Neuronal stem cell (in vitro differentiated cells): ENCODE measurements around the gene ALDH1A3.

Experiments
- DNase-seq: peaks from one replicate; pipeline ENCODE4 v3.0.0-alpha.2; 2013; ENCODE audit warnings: low spot score
- H2AFZ ChIP-seq: one replicate; pipeline ENCODE4 v1.6.1; 2013; ENCODE audit warnings: mild to moderate bottlenecking, low read length, inconsistent platforms
- H2AK5ac ChIP-seq: 2 replicates; pipeline ENCODE4 v1.6.1; 2013; ENCODE audit warnings: low read depth, mild to moderate bottlenecking, inconsistent platforms, low read length, moderate library complexity, mixed read lengths
- H2BK120ac ChIP-seq: 2 replicates; pipeline ENCODE4 v1.6.1; 2013; ENCODE audit warnings: low read depth, mild to moderate bottlenecking, inconsistent platforms, low read length, moderate library complexity, mixed read lengths
- H2BK12ac ChIP-seq: one replicate; pipeline ENCODE4 v1.6.1; 2013; ENCODE audit warnings: low read length, inconsistent platforms
- H2BK15ac ChIP-seq: 2 replicates; pipeline ENCODE4 v1.6.1; 2013; ENCODE audit warnings: mild to moderate bottlenecking, low read length, inconsistent platforms, mixed read lengths
- H2BK5ac ChIP-seq: one replicate; pipeline ENCODE4 v1.6.1; 2013; ENCODE audit warnings: inconsistent platforms, mild to moderate bottlenecking, low read length, moderate library complexity
- H3K14ac ChIP-seq: one replicate; pipeline ENCODE4 v1.6.1; 2013; ENCODE audit warnings: low read length, inconsistent platforms
- H3K18ac ChIP-seq: 2 replicates; pipeline ENCODE4 v1.6.1; 2013; ENCODE audit warnings: low read length, inconsistent platforms
- H3K23ac ChIP-seq: 2 replicates; pipeline ENCODE4 v1.6.1; 2013; ENCODE audit warnings: low read depth, mild to moderate bottlenecking, mixed read lengths, low read length, inconsistent platforms; ENCODE audit not compliant: poor library complexity
- H3K27ac ChIP-seq: replicated peaks from 3 replicates; pipeline ENCODE4 v1.5.1; 2013; ENCODE audit warnings: low read length, inconsistent platforms
- H3K27me3 ChIP-seq, 3 experiments: 2 replicates each; pipeline ENCODE4 v1.6.1; 2013; ENCODE audit warnings: low read length in 3 of 3, mild to moderate bottlenecking in 2 of 3, inconsistent platforms in 1 of 3, low read depth in 1 of 3, mixed read lengths in 1 of 3, moderate library complexity in 1 of 3; ENCODE audit not compliant: control insufficient read depth in 3 of 3, insufficient read depth in 3 of 3
- H3K36me3 ChIP-seq, 2 donors: replicated peaks in 1 of 2; 2 replicates each; pipeline ENCODE4 v1.6.1; 2013; ENCODE audit warnings: low read length in 2 of 2; ENCODE audit not compliant: control insufficient read depth in 2 of 2, insufficient read depth in 2 of 2
- H3K4ac ChIP-seq: 2 replicates; pipeline ENCODE4 v1.6.1; 2013; ENCODE audit warnings: inconsistent platforms, mild to moderate bottlenecking, low read length, moderate library complexity
- H3K4me1 ChIP-seq, 2 donors: 1 replicate in 1 of 2; 2 replicates in 1 of 2; pipeline ENCODE4 v1.6.1; 2013; ENCODE audit warnings: low read length in 2 of 2, low read depth in 1 of 2; ENCODE audit not compliant: control insufficient read depth in 2 of 2, insufficient read depth in 1 of 2
- H3K4me2 ChIP-seq: one replicate; pipeline ENCODE4 v1.6.1; 2013; ENCODE audit warnings: mild to moderate bottlenecking, low read length, inconsistent platforms; ENCODE audit not compliant: insufficient read depth, poor library complexity, severe bottlenecking
- H3K4me3 ChIP-seq, 2 donors: 2 replicates each; pipeline ENCODE4 v1.5.1; 2013; ENCODE audit warnings: low read length in 2 of 2, mild to moderate bottlenecking in 2 of 2, inconsistent platforms in 1 of 2, moderate library complexity in 1 of 2
- H3K79me1 ChIP-seq: one replicate; pipeline ENCODE4 v1.6.1; 2013; ENCODE audit warnings: low read depth, mild to moderate bottlenecking, inconsistent platforms, low read length, moderate library complexity
- H3K9ac ChIP-seq: one replicate; pipeline ENCODE4 v1.6.1; 2013; ENCODE audit warnings: mild to moderate bottlenecking, low read depth, low read length, inconsistent platforms; ENCODE audit not compliant: poor library complexity
- H3K9me3 ChIP-seq, 2 donors: replicated peaks in 1 of 2; 2 replicates each; pipeline versions ENCODE3 to v1.6.1; 2013; ENCODE audit warnings: low read length in 2 of 2, mild to moderate bottlenecking in 2 of 2, inconsistent platforms in 1 of 2, low read depth in 1 of 2, mixed read lengths in 1 of 2, moderate library complexity in 1 of 2; ENCODE audit not compliant: control insufficient read depth in 2 of 2, insufficient read depth in 1 of 2
- H4K8ac ChIP-seq: one replicate; pipeline ENCODE4 v1.6.1; 2013; ENCODE audit warnings: low read depth, mild to moderate bottlenecking, inconsistent platforms, low read length, moderate library complexity
- H4K91ac ChIP-seq: one replicate; pipeline ENCODE4 v1.6.1; 2013; ENCODE audit warnings: low read length, low read depth, mild to moderate bottlenecking, inconsistent platforms; ENCODE audit not compliant: poor library complexity
- whole genome bisulfite sequencing, 2 donors: extraction: QIAGEN DNeasy Blood & Tissue Kit; methylation state at CpG; one replicate each; pipeline ENCODE4 v1.1.7; 2013; ENCODE audit warnings: missing lambda C conversion rate in 2 of 2, mixed read lengths in 1 of 2; ENCODE audit not compliant: insufficient read length in 2 of 2, insufficient replicate concordance in 1 of 2; ENCODE audit errors: extremely low coverage in 2 of 2; 5-methylcytosine and 5-hydroxymethylcytosine counted together

The ALDH1A3 gene

GRCh38 chr15:100890850-100891249 lies 11.2 kb downstream of the ALDH1A3 start:
- H3K36me3 ChIP-seq: no peaks in the 10 kb centered on the region
- H3K9ac ChIP-seq: no peak overlapping the region
- no peak for DNase-seq
- peak overlapping the region; percentile 14 for H3K14ac ChIP-seq
- no peak overlapping the region for H3K27ac ChIP-seq
- peak overlapping the region; percentile 51 for H2BK15ac ChIP-seq
- WGBS, 2 donors: no CpG with 5 or more reads among the region's 6 CpGs
- no peak overlapping the region for H2BK120ac ChIP-seq
- no peak overlapping the region for H2AFZ ChIP-seq
- H3K79me1 ChIP-seq: no peaks in the 10 kb centered on the region
- peaks cover 0 to 32% (median 0%) of the 10 kb centered on the region in 3 experiments for H3K27me3 ChIP-seq
- no peak overlapping the region for H2BK12ac ChIP-seq
- no peak overlapping the region for H4K8ac ChIP-seq
- no peak overlapping the region for H3K4me3 ChIP-seq
- H3K4me1 ChIP-seq: peaks cover 8 to 19% of the 10 kb centered on the region in 2 donors
- no peak overlapping the region for H2BK5ac ChIP-seq
- no peak overlapping the region for H3K23ac ChIP-seq
- peak overlapping the region; percentile 22 for H2AK5ac ChIP-seq
- no peaks in the 10 kb centered on the region for H3K9me3 ChIP-seq
- no peak overlapping the region for H3K4ac ChIP-seq
- H4K91ac ChIP-seq: no peak overlapping the region
- peak overlapping the region; percentile 20 for H3K18ac ChIP-seq
- no peak overlapping the region for H3K4me2 ChIP-seq

- no CpG with 5 or more reads among the region's 21 CpGs for WGBS, 2 donors
- H3K14ac ChIP-seq: peak overlapping the region; percentile 39
- no peak overlapping the region for H2BK12ac ChIP-seq
- no peak overlapping the region for H4K8ac ChIP-seq
- no peak overlapping the region for H3K4me2 ChIP-seq
- peak; percentile 43 for DNase-seq
- H3K4ac ChIP-seq: no peak overlapping the region
- H3K23ac ChIP-seq: no peak overlapping the region
- peaks cover 0 to 25% (median 0%) of the 10 kb centered on the region in 3 experiments for H3K27me3 ChIP-seq
- H3K27ac ChIP-seq: peak overlapping the region; percentile 52
- H3K36me3 ChIP-seq: no peaks in the 10 kb centered on the region
- H2AFZ ChIP-seq: peak overlapping the region; percentile 94
- peak overlapping the region; percentile 38 for H3K9ac ChIP-seq
- H4K91ac ChIP-seq: peak overlapping the region; percentile 22
- H2BK15ac ChIP-seq: peak overlapping the region; percentile 51
- H3K18ac ChIP-seq: peak overlapping the region; percentile 96
- peaks cover 8 to 19% of the 10 kb centered on the region in 2 donors for H3K4me1 ChIP-seq
- no peak overlapping the region for H3K4me3 ChIP-seq
- H2BK5ac ChIP-seq: no peak overlapping the region
- H2BK120ac ChIP-seq: no peak overlapping the region
- no peaks in the 10 kb centered on the region for H3K9me3 ChIP-seq
- no peaks in the 10 kb centered on the region for H3K79me1 ChIP-seq
- H2AK5ac ChIP-seq: peak overlapping the region; percentile 32
Measured at GRCh38 chr15:100891307-100892012, 11.8 kb downstream of the ALDH1A3 start.

GRCh38 chr15:100892013-100892355 lies 12.4 kb downstream of the ALDH1A3 start:
- Histone ChIP-seq H3K36me3 (no peaks in the 10 kb centered on the region), H2BK12ac (no peak overlapping the region), H3K9me3 (no peaks in the 10 kb centered on the region), H3K4me1 (peaks cover 8 to 19% of the 10 kb centered on the region in 2 donors), H2AFZ (peak overlapping the region; percentile 94), H3K4me2 (no peak overlapping the region), H3K79me1 (no peaks in the 10 kb centered on the region), H2BK120ac (peak overlapping the region; percentile 44), H3K27me3 (peaks cover 0 to 21% (median 0%) of the 10 kb centered on the region in 3 experiments), H3K14ac (peak overlapping the region; percentile 39), H3K4me3 (no peak overlapping the region), H3K4ac (no peak overlapping the region), H4K8ac (no peak overlapping the region), H2BK5ac (no peak overlapping the region), H3K9ac (peak overlapping the region; percentile 38), H3K18ac (peak overlapping the region; percentile 82), H3K23ac (no peak overlapping the region), H4K91ac (no peak overlapping the region), H2BK15ac (peak overlapping the region; percentile 54), H2AK5ac (peak overlapping the region; percentile 32), H3K27ac (peak overlapping the region; percentile 52)
- DNase-seq: no peak
- no CpG with 5 or more reads among the region's 6 CpGs for WGBS, 2 donors

- peaks cover 8 to 19% of the 10 kb centered on the region in 2 donors for H3K4me1 ChIP-seq
- no peak overlapping the region for H3K23ac ChIP-seq
Measured at GRCh38 chr15:100893261-100893963, 13.8 kb downstream of the ALDH1A3 start.

More at GRCh38 chr15:100893261-100893963, 13.8 kb downstream of the ALDH1A3 start:
- Histone ChIP-seq H2AFZ (no peak overlapping the region), H2BK5ac (no peak overlapping the region), H3K27me3 (peaks cover 0 to 14% (median 0%) of the 10 kb centered on the region in 3 experiments), H2BK120ac (no peak overlapping the region), H3K9me3 (no peaks in the 10 kb centered on the region), H3K9ac (no peak overlapping the region), H4K8ac (no peak overlapping the region), H3K4ac (no peak overlapping the region), H3K14ac (no peak overlapping the region), H3K27ac (no peak overlapping the region), H2BK12ac (no peak overlapping the region), H3K36me3 (no peaks in the 10 kb centered on the region), H2BK15ac (no peak overlapping the region), H3K4me3 (no peak overlapping the region), H3K4me2 (no peak overlapping the region), H4K91ac (no peak overlapping the region), H3K18ac (peak overlapping the region; percentile 31), H2AK5ac (peak overlapping the region; percentile 16), H3K79me1 (no peaks in the 10 kb centered on the region)
- DNase-seq: no peak
- no CpG with 5 or more reads among the region's 6 CpGs for WGBS, 2 donors
